ENCODE data around the gene WDFY1. TPM values are rescaled to one million over a fixed set of nuclear protein-coding genes. Genes with fewer than 3 reads are reported as not detected.

The WDFY1 gene
- total RNA-seq, 4 donors from 2014 or later = 12.0 to 25.7 (median 17.1) TPM

DNA sequence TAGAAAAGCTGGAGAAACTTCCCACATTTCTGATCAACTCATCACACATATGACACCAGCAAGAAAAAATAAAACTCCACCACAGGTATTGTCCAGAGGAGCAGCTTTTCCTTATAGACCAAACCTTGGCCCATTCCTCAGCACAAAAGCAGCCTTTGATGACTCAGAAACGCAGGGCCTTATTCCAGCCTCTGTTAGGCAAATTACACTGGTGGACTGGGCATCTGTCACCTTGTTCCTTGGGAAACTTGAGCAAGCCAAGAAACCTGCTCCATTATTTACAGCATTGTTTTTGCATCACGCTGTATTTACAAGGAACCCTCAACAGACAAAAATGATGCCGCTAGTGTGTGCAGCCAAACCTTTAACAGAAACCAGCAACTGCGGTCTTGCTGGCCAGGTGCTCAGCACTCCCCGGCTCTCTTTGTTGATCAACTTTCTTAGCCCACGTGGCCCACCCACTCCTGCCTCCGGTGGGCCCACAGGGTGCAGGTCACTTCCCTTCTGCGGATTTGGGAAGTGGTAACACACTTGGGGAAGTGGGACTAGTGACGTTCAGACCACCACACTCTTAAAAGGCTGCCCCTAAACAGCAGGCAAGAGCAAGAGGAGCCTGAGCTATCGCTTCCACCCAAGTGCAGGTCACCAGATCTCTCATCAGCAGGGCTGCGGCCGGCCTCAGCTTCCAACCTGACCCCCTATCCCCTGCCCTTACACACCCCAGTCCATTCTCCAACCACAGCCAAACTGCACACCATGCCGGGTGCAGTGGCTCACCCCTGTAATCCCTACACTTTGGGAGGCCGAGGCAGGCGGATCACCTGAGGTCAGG lies 109.2 kb downstream of the WDFY1 start:
- Histone ChIP-seq H3K27ac (no peak overlapping the region), H3K4me3 (no peak overlapping the region), H3K4me1 (peaks cover 4 to 7% of the 10 kb centered on the region in 2 donors), H3K27me3 (peaks cover 0 to 7% (median 4%) of the 10 kb centered on the region in 3 donors), H3K9me3 (no peaks in the 10 kb centered on the region), H3K36me3 (no peaks in the 10 kb centered on the region)
- DNase-seq (no peak), ATAC-seq (no peak)
- in situ Hi-C loops (cut with MboI; ENCODE audit: low sequenced_read_pairs in 4 of 4) (no loop called here), intact Hi-C loops (cut with DNase I; ENCODE audit: low total_unique reads) (no loop called here)
- TF ChIP-seq, protein P1, sequence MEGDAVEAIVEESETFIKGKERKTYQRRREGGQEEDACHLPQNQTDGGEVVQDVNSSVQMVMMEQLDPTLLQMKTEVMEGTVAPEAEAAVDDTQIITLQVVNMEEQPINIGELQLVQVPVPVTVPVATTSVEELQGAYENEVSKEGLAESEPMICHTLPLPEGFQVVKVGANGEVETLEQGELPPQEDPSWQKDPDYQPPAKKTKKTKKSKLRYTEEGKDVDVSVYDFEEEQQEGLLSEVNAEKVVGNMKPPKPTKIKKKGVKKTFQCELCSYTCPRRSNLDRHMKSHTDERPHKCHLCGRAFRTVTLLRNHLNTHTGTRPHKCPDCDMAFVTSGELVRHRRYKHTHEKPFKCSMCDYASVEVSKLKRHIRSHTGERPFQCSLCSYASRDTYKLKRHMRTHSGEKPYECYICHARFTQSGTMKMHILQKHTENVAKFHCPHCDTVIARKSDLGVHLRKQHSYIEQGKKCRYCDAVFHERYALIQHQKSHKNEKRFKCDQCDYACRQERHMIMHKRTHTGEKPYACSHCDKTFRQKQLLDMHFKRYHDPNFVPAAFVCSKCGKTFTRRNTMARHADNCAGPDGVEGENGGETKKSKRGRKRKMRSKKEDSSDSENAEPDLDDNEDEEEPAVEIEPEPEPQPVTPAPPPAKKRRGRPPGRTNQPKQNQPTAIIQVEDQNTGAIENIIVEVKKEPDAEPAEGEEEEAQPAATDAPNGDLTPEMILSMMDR (IDR thresholded peaks at IDR 0.05 in 4 of 5, conservative IDR thresholded peaks at IDR 0.05 in 1 of 5) = no peak
- TF ChIP-seq POLR2A (IDR thresholded peaks at IDR 0.05) = no peak

DNA sequence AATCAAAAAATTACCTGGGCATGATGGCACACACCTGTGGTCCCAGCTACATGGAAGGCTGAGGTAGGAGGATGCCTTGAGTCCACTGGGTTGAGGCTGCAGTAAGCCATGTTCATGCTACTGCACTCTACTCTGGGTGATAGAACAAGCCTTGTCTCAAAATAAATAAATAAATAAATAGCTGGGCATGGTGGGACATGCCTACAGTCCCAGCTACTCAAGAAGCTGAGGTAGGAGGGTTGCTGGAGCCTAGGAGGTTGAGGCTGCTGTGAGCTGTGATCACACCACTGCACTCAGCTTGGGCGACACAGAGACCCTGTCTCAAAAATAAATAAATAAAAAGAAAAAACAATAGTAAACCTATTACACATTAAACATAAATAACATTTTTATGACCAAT lies 110.7 kb downstream of the WDFY1 start:
- TF ChIP-seq, protein P1 (IDR thresholded peaks at IDR 0.05 in 4 of 5, conservative IDR thresholded peaks at IDR 0.05 in 1 of 5) = no peak
- TF ChIP-seq POLR2A (IDR thresholded peaks at IDR 0.05) = no peak
- in situ Hi-C loops (cut with MboI; ENCODE audit: low sequenced_read_pairs in 4 of 4) (no loop called here), intact Hi-C loops (cut with DNase I; ENCODE audit: low total_unique reads) (no loop called here)
- H3K36me3 ChIP-seq = no peaks in the 10 kb centered on the region
- no peak for ATAC-seq
- peaks cover 4 to 7% of the 10 kb centered on the region in 2 donors for H3K4me1 ChIP-seq
- DNase-seq = no peak
- H3K4me3 ChIP-seq = no peak overlapping the region
- no peak overlapping the region for H3K27ac ChIP-seq
- no peaks in the 10 kb centered on the region for H3K9me3 ChIP-seq
- peaks cover 0 to 7% (median 4%) of the 10 kb centered on the region in 3 donors for H3K27me3 ChIP-seq

DNA sequence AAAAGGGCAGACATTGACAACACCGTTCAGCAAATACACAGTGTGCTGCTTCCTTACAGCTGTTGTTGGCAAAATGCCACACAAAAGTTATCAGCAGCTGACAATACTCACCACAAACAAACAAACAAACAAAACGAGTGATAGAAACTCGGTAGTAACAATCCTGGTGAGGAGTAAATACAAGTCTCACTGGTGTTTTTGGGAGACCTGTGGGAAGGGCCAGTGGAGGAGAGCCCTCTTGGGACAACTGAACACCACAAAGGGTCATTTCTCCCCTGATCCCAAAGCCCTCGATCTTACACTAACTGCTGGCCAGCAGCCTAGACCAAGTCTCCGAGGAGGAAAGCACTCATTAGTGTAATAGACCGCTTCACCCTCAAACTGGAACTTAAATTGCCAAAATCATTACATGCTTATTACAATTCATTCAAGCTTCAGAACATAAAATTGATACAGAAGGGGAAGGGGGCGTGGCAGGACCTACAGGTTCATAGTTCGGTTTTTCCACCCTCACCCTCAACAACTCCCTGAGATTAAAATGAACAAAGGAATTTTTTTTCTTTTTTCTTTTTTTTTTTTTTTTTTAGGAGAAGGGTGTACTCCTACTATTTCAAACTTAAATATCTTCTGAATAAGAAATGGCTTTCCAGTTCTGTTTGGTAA lies 112.8 kb downstream of the WDFY1 start:
- H3K9me3 ChIP-seq = no peaks in the 10 kb centered on the region
- H3K4me1 ChIP-seq = peaks cover 4 to 7% of the 10 kb centered on the region in 2 donors
- no peak overlapping the region for H3K4me3 ChIP-seq
- intact Hi-C loops (cut with DNase I; ENCODE audit: low total_unique reads) = no loop called here
- ATAC-seq (peak in 1 of 2 donors; percentile 45), DNase-seq (no peak)
- no peak overlapping the region for H3K27ac ChIP-seq
- in situ Hi-C loops (cut with MboI; ENCODE audit: low sequenced_read_pairs in 4 of 4) = no loop called here
- H3K27me3 ChIP-seq = peaks cover 0 to 7% (median 4%) of the 10 kb centered on the region in 3 donors
- no peaks in the 10 kb centered on the region for H3K36me3 ChIP-seq
- TF ChIP-seq, protein P1 (IDR thresholded peaks at IDR 0.05 in 4 of 5, conservative IDR thresholded peaks at IDR 0.05 in 1 of 5) = no peak
- TF ChIP-seq POLR2A (IDR thresholded peaks at IDR 0.05) = no peak

DNA sequence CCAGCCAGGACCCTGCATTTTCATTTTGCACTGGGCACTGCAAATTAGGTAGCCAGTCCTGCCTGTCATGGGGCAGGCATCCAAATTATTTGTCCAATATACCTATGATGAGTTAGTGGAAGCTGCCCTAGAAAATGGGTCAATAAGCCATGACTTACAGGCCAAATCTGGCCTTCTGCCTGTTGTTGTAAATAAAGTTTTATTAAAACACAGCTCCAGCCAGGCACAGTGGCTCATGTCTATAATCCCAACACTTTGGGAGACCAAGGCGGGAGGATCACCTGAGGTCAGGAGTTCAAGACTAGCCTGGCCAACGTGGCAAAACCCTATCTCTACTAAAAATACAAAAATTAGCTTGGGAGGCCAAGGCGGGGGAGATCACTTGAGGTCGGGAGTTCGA lies 116.0 kb downstream of the WDFY1 start:
- H3K9me3 ChIP-seq = no peaks in the 10 kb centered on the region
- intact Hi-C loops (cut with DNase I; ENCODE audit: low total_unique reads) = no loop called here
- in situ Hi-C loops (cut with MboI; ENCODE audit: low sequenced_read_pairs in 4 of 4) = no loop called here
- no peak overlapping the region for H3K4me3 ChIP-seq
- ATAC-seq (no peak), DNase-seq (no peak)
- peaks cover 0 to under 1% (median 0%) of the 10 kb centered on the region in 3 donors for H3K27me3 ChIP-seq
- H3K36me3 ChIP-seq = no peaks in the 10 kb centered on the region
- no peak overlapping the region for H3K27ac ChIP-seq
- H3K4me1 ChIP-seq = no peaks in the 10 kb centered on the region
- no peak for TF ChIP-seq POLR2A (IDR thresholded peaks at IDR 0.05)
- TF ChIP-seq, protein P1 (IDR thresholded peaks at IDR 0.05 in 4 of 5, conservative IDR thresholded peaks at IDR 0.05 in 1 of 5) = no peak
